BJ (cell line): Measurements from ENCODE around the gene TTC33. TPM values are rescaled to one million over a fixed set of nuclear protein-coding genes. Genes with fewer than 3 reads are reported as not detected.

Experiments
- CTCF ChIA-PET: fragments of 350-600 bp; formaldehyde crosslinking; extraction: SDS; loops from one replicate; lab custom pipeline; 2021; ENCODE audit warnings: antibody characterized with exemption, inconsistent platforms; lab: Yijun Ruan, JAX
- POLR2A ChIA-PET: fragments of 300-600 bp; sonication (Branson Sonifier 250); formaldehyde crosslinking; extraction: SDS; loops from one replicate; lab custom pipeline; 2021; ENCODE audit warnings: antibody characterized with exemption; lab: Charles Lee
- DNase-seq: peaks from one replicate; pipeline ENCODE4 v3.0.0-alpha.2; 2011; ENCODE audit warnings: low read depth
- H3K27me3 ChIP-seq: 2 replicates; pipeline ENCODE4 v1.6.0; 2011; ENCODE audit warnings: low read length; ENCODE audit not compliant: control insufficient read depth, insufficient read depth
- H3K36me3 ChIP-seq: 2 replicates; pipeline ENCODE4 v1.5.1; 2011; ENCODE audit warnings: low read length; ENCODE audit not compliant: control insufficient read depth, insufficient read depth
- H3K4me3 ChIP-seq: 2 replicates; pipeline ENCODE4 v1.5.1; 2011; ENCODE audit warnings: low read depth, mild to moderate bottlenecking, control low read depth, low read length
- CTCF ChIP-seq: IDR thresholded peaks from 2 replicates; pipeline ENCODE4 v1.5.1; 2011; ENCODE audit warnings: low read depth, mild to moderate bottlenecking, control low read depth, inconsistent platforms, low read length, moderate library complexity; ENCODE audit not compliant: insufficient read depth
- polyA plus RNA-seq: library from polyadenylated mRNA; depleted of rRNA; stranded (reverse); fragments of >200 nt; gene quantifications from 2 replicates; pipeline ENCODE4 v1.2.3, GENCODE V29; 2011

Gene TTC33
- polyA plus RNA-seq, 1 experiment: 2.8 TPM

- no peak for TF ChIP-seq CTCF
- ChIA-PET POLR2A (no interaction called here), CTCF (interaction anchor here (0.6 kb wide), 1 partner anchor 138 kb away, joined by 3 read pairs; no protein-coding TSS in a partner anchor)
- DNase-seq: no peak
- no peaks in the 10 kb centered on the region for H3K36me3 ChIP-seq
- no peaks in the 10 kb centered on the region for H3K27me3 ChIP-seq
- no peak overlapping the region for H3K4me3 ChIP-seq
Observed at GRCh38 chr5:40547994-40548575, 207.7 kb downstream of the TTC33 start.

- CTCF ChIA-PET: no interaction called here
- Histone ChIP-seq H3K4me3 (no peak overlapping the region), H3K36me3 (no peaks in the 10 kb centered on the region), H3K27me3 (no peaks in the 10 kb centered on the region)
- TF ChIP-seq CTCF: no peak
- POLR2A ChIA-PET: no interaction called here
- no peak for DNase-seq
Observed at GRCh38 chr5:40547557-40547956, 208.2 kb downstream of the TTC33 start.

- H3K27me3 ChIP-seq: 0 out of 2 replicates have a peak, but pooled peaks cover 4% of the 10 kb centered on the region
- DNase-seq: no peak
- ChIA-PET CTCF (interaction anchor here (0.8 kb wide), 1 partner anchor 14 kb away, joined by 3 read pairs; no protein-coding TSS in a partner anchor), POLR2A (no interaction called here)
- TF ChIP-seq CTCF: no peak
- no peaks in the 10 kb centered on the region for H3K36me3 ChIP-seq
- H3K4me3 ChIP-seq: no peak overlapping the region
Observed at GRCh38 chr5:40540301-40540700, 215.5 kb downstream of the TTC33 start.

- CTCF ChIA-PET: no interaction called here
- no peak for DNase-seq
- no peak for TF ChIP-seq CTCF
- Histone ChIP-seq H3K27me3 (no peaks in the 10 kb centered on the region; the same call in 1 of the 2 replicates), H3K36me3 (no peaks in the 10 kb centered on the region), H3K4me3 (no peak overlapping the region)
- POLR2A ChIA-PET: no interaction called here
Observed at GRCh38 chr5:40524677-40525076, 231.1 kb downstream of the TTC33 start.

GRCh38 chr5:40521925-40522324, 233.8 kb downstream of the TTC33 start:
- ChIA-PET POLR2A (no interaction called here), CTCF (interaction anchor here (0.8 kb wide), 1 partner anchor 9 kb away, joined by 3 read pairs; no protein-coding TSS in a partner anchor)
- Histone ChIP-seq H3K36me3 (no peaks in the 10 kb centered on the region), H3K27me3 (no peaks in the 10 kb centered on the region), H3K4me3 (no peak overlapping the region)
- no peak for TF ChIP-seq CTCF
- DNase-seq: no peak
